PFSK-1 (cell line): ENCODE data around the gene PTPRN2.

ENCODE experiments used
- POLR2AphosphoS5 ChIP-seq: IDR thresholded peaks from 2 replicates; pipeline ENCODE4 v1.6.1; 2012; ENCODE audit warnings: low read depth, mild to moderate bottlenecking, control low read depth, low read length, moderate library complexity
- REST ChIP-seq, 2 experiments: IDR thresholded peaks; 2 replicates each; pipeline versions ENCODE4 v1.6.1 to v1.8.0; 2011 to 2012; ENCODE audit warnings: low read depth in 2 of 2, low read length in 2 of 2, control low read depth in 1 of 2, inconsistent platforms in 1 of 2, mild to moderate bottlenecking in 1 of 2, moderate library complexity in 1 of 2; ENCODE audit not compliant: insufficient read depth in 1 of 2
- TAF1 ChIP-seq: IDR thresholded peaks from 2 replicates; pipeline ENCODE4 v1.6.1; 2012; ENCODE audit warnings: low read length, control low read depth, borderline replicate concordance; ENCODE audit not compliant: insufficient read depth

- TF ChIP-seq POLR2AphosphoS5 (no peak), REST (IDR thresholded peaks at IDR 0.05; ENCODE audit: insufficient read depth in 1 of 2, low read depth in 2 of 2, low read length in 2 of 2) (no peak), TAF1 (no peak)
These were observed 461.0 kb downstream of the PTPRN2 start for GRCh38 chr7:158126661-158127060.
